SU-DHL-6 (cell line): ENCODE results near the gene F8.
"Not testable (repeated sequence)": the region's sequence is repeated elsewhere in the genome, so short reads cannot be mapped to it uniquely, and the experiment has no call there.

Experiments
- CTCF ChIP-seq: fragments of 200-600 bp; sonication (generic); IDR thresholded peaks from one replicate; pipeline ENCODE4 v1.5.1; 2017; ENCODE audit warnings: antibody characterized with exemption, mild to moderate bottlenecking, low read length, moderate library complexity; ENCODE audit not compliant: insufficient read depth, poor library complexity, severe bottlenecking
- EZH2phosphoT487 ChIP-seq: fragments of 200-600 bp; sonication (generic), shearing (Covaris generic); conservative IDR thresholded peaks from 2 replicates; pipeline ENCODE4 v1.6.1; 2018; ENCODE audit warnings: mild to moderate bottlenecking, antibody characterized with exemption, low read length, moderate library complexity, mixed read lengths

GRCh38 chrX:154939265-154939664, 83.3 kb downstream of the F8 start:
- not testable (repeated sequence) for TF ChIP-seq CTCF, EZH2phosphoT487
